Esophagus (tissue), 2 donors: ENCODE data around the gene SLC35E2B. TPM values are rescaled to one million over a fixed set of nuclear protein-coding genes. Genes with fewer than 3 reads are reported as not detected.
"Not testable (repeated sequence)": the region's sequence is repeated elsewhere in the genome, so short reads cannot be mapped to it uniquely, and the experiment has no call there.

Source experiments
- H3K27ac ChIP-seq, 2 donors: one replicate each; pipeline ENCODE4 v1.5.1; 2013; ENCODE audit warnings: low read depth in 2 of 2, mild to moderate bottlenecking in 2 of 2, inconsistent platforms in 1 of 2, low read length in 1 of 2, moderate library complexity in 1 of 2
- H3K27me3 ChIP-seq, 2 donors: one replicate each; pipeline ENCODE4 v1.6.1; 2013; ENCODE audit warnings: low read length in 2 of 2, control low read depth in 1 of 2, mild to moderate bottlenecking in 1 of 2; ENCODE audit not compliant: insufficient read depth in 2 of 2, control insufficient read depth in 1 of 2
- H3K36me3 ChIP-seq, 2 donors: one replicate each; pipeline ENCODE4 v1.6.1; 2013; ENCODE audit warnings: low read length in 1 of 2; ENCODE audit not compliant: control insufficient read depth in 2 of 2, insufficient read depth in 2 of 2
- H3K4me1 ChIP-seq, 2 donors: one replicate each; pipeline ENCODE4 v1.6.1; 2013; ENCODE audit warnings: low read length in 1 of 2; ENCODE audit not compliant: control insufficient read depth in 2 of 2, insufficient read depth in 2 of 2
- H3K4me3 ChIP-seq, 2 donors: one replicate each; pipeline ENCODE4 v1.5.1; 2013; ENCODE audit warnings: low read length in 2 of 2, mild to moderate bottlenecking in 2 of 2, low read depth in 1 of 2, moderate library complexity in 1 of 2
- H3K9me3 ChIP-seq, 2 donors: one replicate each; pipeline ENCODE4 v1.6.1; 2013; ENCODE audit warnings: mild to moderate bottlenecking in 2 of 2, low read depth in 1 of 2, low read length in 1 of 2, moderate library complexity in 1 of 2; ENCODE audit not compliant: control insufficient read depth in 2 of 2, insufficient read depth in 1 of 2
- WGBS, 2 donors: extraction: QIAGEN DNeasy Blood & Tissue Kit; methylation state at CpG; one replicate each; pipeline ENCODE4 v1.1.7; 2013; 5-methylcytosine and 5-hydroxymethylcytosine counted together
- polyA plus RNA-seq, 2 donors: library from polyadenylated mRNA; stranded (reverse); fragments of 200-250 nt; gene quantifications; one replicate each; pipeline ENCODE4 v1.2.3, GENCODE V29; 2013
- donor health status: healthy with polysubstance abuse.
- donor health status: Bipolar disorder and iron deficiency.

Gene SLC35E2B
- 10 to 100 TPM; 12.0 to 17.9 TPM for polyA plus RNA-seq

DNA sequence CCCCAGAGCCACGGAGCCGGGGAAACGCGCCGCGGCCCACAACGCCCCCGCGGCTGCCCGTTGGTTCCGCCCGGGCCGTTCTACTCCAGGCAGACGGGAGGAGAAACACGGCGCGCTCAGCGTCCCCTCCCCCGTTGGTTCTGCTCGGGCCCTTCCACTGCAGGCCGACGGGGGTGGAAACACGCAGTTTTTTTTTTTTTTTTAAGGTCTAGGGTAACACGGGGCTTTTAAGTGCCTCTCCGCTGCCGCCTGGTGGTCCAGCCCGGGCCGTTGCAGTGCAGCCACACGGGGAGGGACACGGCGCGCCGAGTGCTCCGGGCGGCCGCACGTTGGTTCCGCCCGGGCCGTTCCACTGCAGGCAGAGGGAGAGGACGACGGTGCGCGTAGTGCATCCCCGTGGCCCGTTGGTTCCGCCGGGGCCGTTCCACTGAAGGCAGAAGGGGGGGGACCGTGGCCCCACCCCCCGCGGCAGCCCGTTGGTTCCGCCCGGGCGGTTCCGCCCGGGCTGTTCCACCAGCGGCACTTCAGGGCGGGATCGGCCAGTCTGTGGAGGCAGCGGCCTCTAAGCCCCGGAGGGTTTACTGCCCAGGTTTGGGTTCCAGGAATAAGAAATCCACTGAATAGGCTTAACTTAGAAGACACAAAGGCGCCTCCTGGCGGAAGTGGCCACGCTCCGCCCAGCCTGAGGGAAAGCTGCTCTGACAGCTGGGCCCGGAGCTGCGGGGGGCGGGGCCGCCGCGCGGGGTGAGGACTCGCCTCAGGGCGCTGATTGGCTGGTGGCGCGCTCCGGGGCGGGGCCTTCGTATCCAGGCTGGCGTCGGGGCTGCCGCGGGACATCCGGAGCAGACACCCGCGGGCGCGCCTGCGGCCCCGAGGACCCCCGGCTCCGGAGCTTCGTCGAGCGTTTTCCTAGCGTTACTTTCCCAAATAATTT is at the start of gene SLC35E2B:
TSS of gene SLC35E2B (minus strand) at position 82 of the 934 bp plus-strand sequence. CDS start 16,096 bp downstream, outside the sequence.
- H3K27me3 ChIP-seq, H3K9me3 ChIP-seq, H3K4me1 ChIP-seq, H3K36me3 ChIP-seq: not testable (repeated sequence)
- WGBS, 2 donors = 0% methylated on average over 17 to 59 of the region's 98 CpGs
- peak within 1 kb of the TSS; percentile 76 to 80 for H3K27ac ChIP-seq
- peak within 1 kb of the TSS; percentile 49 to 52 for H3K4me3 ChIP-seq

- not testable (repeated sequence) for H3K9me3 ChIP-seq, H3K27ac ChIP-seq, H3K4me3 ChIP-seq, H3K4me1 ChIP-seq, H3K36me3 ChIP-seq, H3K27me3 ChIP-seq
- WGBS, 2 donors = 57 to 72% methylated on average over 9 to 12 of the region's 12 CpGs
Observed at GRCh38 chr1:1741013-1741412, 48.4 kb upstream of the SLC35E2B start.

DNA sequence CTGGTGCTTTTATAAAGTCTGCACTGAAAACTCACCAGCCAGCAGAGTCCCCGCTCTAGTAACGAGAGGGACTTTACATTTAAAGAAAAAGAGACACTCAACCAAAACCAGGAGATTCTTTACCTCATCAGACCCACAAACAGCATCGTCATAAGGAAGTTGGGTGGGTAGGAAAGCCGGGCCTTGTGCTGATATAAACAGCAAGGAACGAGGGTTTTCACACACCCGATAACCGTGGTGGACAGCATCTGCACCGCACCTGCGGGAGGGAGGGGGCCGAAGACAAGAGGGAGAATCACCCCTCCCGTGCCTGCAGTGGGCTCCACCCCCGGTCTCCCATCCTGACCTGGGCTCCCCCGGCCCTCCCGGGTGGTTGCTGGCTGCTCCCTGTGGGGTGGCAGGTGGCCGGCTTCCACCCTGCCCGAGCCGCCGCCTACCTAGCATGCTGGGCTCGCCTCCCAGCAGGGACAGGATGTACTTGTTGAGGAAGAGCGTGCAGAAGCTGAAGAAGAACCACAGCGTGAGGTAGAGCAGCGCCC is 46.3 kb upstream of the SLC35E2B start:
- not testable (repeated sequence) for H3K27me3 ChIP-seq, H3K36me3 ChIP-seq, H3K9me3 ChIP-seq, H3K27ac ChIP-seq, H3K4me3 ChIP-seq, H3K4me1 ChIP-seq
- 80 to 81% methylated on average over 9 to 12 of the region's 22 CpGs for WGBS, 2 donors

DNA sequence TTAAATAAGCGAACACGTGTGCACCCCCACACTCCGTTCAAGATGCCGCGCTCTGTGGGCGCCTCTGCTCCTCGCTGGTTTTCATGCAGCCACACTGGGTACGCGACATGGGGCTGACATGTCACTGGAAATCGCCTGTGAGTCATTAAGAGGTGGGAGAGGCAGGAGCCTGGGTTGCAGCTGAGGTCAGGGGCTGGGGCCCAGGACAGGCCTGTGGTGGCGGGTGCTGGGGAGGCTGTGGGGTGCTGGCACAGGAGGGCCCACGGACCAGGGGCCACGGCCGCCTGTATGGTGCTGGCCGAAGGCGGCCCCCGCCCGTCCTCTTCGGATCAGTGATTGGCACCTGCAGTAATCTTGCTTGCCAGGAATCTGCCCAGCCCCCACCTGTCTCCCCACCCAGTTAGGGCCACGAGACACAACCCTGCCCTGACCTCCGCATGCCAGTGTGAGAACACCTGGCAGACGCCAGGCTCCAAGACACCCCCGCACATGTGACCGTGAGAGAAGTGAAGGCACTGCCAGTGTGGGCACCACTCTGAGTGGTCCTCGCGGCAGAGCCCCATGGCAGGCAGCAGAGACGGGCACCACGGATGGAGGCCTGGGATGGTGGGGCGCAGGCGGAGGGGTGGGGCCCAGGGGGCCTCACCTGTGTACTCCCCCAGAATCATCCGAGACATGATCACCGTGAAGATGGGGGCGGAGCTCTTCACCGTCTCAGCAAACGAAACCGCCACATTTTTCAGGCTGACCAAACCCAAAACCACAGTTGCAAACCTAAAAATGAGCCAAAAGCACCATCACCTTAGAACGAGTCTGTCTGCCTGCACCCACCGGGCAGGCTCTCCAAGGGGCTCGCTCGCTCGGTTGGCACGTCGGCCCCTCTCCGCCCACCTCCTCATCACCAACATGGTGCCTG is 45.3 kb upstream of the SLC35E2B start:
- H3K4me1 ChIP-seq, H3K9me3 ChIP-seq, H3K27me3 ChIP-seq, H3K27ac ChIP-seq, H3K4me3 ChIP-seq, H3K36me3 ChIP-seq: not testable (repeated sequence)
- WGBS, 2 donors = 88 to 92% methylated on average over 13 to 35 of the region's 44 CpGs

GRCh38 chr1:1732381-1732780 is 39.8 kb upstream of the SLC35E2B start:
- peaks cover 0 to 11% of the 10 kb centered on the region in 2 donors for H3K36me3 ChIP-seq
- no peaks in the 10 kb centered on the region for H3K9me3 ChIP-seq
- H3K4me1 ChIP-seq = no peaks in the 10 kb centered on the region
- H3K27ac ChIP-seq = no peak overlapping the region
- 89 to 92% methylated on average over 14 to 17 of the region's 17 CpGs for WGBS, 2 donors
- no peaks in the 10 kb centered on the region for H3K27me3 ChIP-seq
- no peak overlapping the region for H3K4me3 ChIP-seq

GRCh38 chr1:1730870-1731269 is 38.3 kb upstream of the SLC35E2B start:
- Histone ChIP-seq H3K27ac (no peak overlapping the region), H3K27me3 (no peaks in the 10 kb centered on the region), H3K9me3 (no peaks in the 10 kb centered on the region), H3K4me1 (no peaks in the 10 kb centered on the region), H3K36me3 (peaks cover 0 to 10% of the 10 kb centered on the region in 2 donors), H3K4me3 (no peak overlapping the region)
- 93 to 94% methylated on average over 16 to 17 of the region's 17 CpGs for WGBS, 2 donors

- not testable (repeated sequence) for H3K9me3 ChIP-seq, H3K27ac ChIP-seq, H3K27me3 ChIP-seq, H3K4me1 ChIP-seq, H3K4me3 ChIP-seq
- WGBS, 2 donors = 93 to 100% methylated on average over 3 to 10 of the region's 13 CpGs
- peaks cover 0 to 10% of the 10 kb centered on the region in 2 donors for H3K36me3 ChIP-seq
Observed at GRCh38 chr1:1730230-1730629, 37.6 kb upstream of the SLC35E2B start.

DNA sequence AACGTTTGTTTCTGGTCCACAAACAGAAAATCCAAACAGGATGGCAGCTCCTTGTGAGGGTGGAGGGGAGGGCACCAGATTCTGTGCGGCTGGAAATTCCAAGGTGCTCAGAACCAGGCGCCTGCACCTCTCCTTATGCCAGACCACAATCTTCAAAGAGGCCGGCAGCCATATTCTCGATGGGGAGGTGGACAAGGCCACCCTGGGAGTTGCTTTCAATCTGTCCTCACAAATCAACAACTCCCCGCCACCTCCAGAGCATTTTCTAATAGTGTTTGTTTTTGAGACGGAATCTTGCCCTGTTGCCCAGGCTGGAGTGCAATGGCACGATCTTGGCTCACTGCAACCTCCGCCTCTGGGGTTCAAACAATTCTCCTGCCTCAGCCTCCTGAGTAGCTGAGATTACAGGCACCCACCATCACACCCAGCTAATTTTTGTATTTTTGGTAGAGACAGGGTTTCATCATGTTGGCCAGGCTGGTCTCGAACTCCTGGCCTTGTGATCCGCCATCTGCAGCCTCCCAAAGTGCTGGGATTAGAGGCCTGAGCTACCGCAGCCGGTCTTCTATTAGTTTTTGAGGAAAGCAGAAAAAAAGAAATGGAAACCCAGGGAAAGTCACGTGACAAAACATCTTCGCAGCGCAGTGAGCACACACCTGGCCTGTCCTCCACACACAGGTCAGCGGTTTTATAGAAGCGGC is 36.7 kb upstream of the SLC35E2B start:
- H3K36me3 ChIP-seq = peaks cover 0 to 10% of the 10 kb centered on the region in 2 donors
- H3K27me3 ChIP-seq, H3K4me1 ChIP-seq, H3K4me3 ChIP-seq, H3K27ac ChIP-seq, H3K9me3 ChIP-seq: not testable (repeated sequence)
- WGBS, 2 donors = 88 to 90% methylated on average over 12 to 16 of the region's 18 CpGs
